Esophagus mucosa (tissue), 1 donor: ENCODE measurements around the gene PON3. TPM values are rescaled to one million over a fixed set of nuclear protein-coding genes. Genes with fewer than 3 reads are reported as not detected.
"Not testable (repeated sequence)": the region's sequence is repeated elsewhere in the genome, so short reads cannot be mapped to it uniquely, and the experiment has no call there.

ENCODE experiments used
- ATAC-seq: fragments of 200-7000 bp; cut with Tn5 transposase; one replicate; pipeline ENCODE4 v1.9.1; 2020
- total RNA-seq: library from RNA; stranded (reverse); gene quantifications from one replicate; pipeline ENCODE4 v1.2.4, GENCODE V29; 2023
- donor health status: DM: yes; HTN: yes; CAD: no.

PON3 gene
- total RNA-seq, 1 donor from 2014 or later = 2.0 TPM

DNA sequence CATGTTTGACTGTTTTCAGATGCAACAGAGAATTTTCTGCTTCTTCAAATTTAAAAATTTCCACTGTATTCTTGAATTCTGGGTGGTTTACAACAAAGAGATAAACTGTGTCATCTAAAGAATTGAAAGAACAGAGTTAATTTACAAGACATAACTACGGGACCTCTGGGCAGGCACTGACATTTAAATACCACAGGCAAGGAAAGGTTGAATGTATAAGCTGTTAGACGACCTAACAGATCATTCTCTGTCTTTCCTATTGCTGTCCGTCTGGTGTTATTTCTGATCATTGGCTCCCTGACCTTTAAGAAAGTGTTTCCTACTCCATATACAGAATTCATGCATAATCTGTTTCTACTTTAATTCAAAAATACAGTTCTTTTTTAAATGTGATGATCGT, 15.5 kb upstream of the PON3 start:
- no peak for ATAC-seq

DNA sequence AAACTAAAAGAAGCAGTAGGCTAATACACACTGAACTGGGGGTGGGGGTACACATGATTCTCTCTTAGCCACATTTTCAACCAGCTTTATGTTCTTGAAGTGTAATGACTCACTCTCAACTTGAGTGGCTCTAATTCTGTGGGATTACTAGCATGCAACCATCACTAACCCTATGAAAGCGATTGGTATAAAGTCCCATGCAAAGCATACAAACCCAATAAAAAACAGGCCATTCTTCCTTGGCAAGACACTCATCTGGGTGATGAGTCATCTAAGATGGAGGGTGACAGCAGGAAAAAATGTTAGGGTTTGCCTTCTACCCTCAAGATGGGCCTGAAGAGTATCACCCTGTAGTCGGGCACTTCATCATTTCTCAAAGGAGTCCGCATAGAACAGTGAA, 14.9 kb upstream of the PON3 start:
- peak; percentile 49 for ATAC-seq

DNA sequence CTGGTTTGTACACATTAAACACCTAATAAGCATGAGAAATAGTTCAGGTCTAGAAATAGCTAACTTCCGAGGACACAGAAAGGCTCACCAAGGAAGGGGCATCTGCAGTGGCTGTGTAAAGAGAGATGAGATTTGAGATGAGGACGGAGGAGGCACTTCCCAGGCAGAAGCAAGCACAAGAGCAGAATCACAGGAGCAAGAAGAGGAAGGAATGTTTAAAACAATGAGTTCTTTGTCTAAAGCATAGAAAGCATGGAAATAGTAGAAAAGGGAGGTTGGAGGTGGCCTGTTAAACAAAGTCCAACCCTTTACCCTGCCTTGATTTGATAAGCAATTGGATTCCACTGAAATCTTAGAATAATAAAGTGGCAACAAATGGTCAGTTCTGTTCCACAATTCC, 11.6 kb upstream of the PON3 start:
- no peak for ATAC-seq

DNA sequence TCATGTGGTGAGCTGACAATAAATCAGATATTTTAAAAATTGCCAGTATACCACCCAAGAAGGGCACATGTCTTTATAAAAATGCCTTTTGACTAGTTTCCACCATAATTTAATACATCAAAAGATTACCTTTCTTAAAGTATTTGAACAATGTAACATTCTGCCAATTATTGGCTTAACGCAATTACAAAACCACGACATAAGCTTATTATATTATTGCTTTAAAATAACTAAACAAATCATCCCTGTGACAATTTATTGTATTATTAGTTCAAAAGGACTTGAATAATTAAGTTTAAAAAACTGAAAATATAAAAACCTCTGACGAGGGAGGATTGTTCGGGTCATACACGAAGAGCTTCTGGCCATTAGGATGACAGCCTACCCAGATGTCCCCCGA, 9.6 kb upstream of the PON3 start:
- ATAC-seq = no peak

DNA sequence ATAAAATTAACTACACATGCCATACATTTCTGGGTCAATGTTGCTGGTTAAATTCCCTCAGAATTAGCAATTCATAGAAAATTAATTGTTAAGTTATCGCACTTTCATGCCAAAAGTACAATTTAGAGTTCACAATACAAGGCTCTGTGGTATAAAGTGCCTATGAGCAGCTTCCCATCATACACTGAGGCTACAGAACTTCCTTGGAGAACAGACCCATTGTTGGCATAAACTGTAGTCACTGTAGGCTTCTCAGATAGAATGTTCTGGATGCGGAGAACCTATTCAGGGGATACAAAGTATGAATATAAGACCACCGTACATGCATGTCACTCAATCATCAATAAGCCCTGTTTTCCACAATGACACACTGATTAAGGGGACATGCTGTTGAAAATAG, 9.0 kb upstream of the PON3 start:
- ATAC-seq = no peak

GRCh38 chr7:95404316-95404865, 8.2 kb upstream of the PON3 start:
- ATAC-seq = no peak

DNA sequence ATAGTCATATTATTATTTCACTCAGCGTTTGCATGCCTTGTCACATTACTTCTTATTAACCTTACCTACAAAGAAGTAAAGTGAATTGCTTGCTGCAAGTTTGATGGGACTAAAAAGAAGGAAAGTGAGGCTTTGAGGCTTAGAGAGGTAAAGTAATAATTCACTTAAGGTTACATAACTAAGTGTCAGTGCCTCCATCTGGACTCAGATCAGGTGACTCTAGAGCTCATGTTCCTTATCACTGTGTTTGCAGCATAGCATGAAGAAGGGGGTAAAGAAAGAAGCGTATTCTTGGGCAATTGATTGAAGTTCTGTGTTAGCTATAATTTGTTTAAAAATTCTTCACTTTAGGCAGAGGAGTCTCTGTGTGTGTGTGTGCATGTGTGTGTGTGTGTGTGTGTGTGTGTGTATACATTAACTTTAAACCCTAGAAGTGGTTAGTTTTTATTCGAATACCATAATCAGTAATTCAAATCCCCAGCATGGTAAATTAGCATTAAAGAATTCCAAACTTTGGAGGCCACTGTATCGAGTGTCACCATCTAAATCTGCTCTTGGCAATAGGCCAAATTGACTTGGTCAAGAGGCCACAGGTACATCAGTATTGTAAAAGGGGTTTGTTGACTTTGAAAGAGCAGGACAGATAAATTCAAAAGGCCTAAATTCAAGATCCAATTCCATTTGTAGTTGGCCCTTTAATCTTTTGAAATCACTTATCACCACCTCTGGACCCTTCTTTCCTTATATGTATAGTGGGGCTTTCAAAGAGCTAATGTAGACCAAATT, 2.2 kb upstream of the PON3 start:
- no peak for ATAC-seq

- ATAC-seq = no peak
Measured at GRCh38 chr7:95397381-95397780, 1.2 kb upstream of the PON3 start.

DNA sequence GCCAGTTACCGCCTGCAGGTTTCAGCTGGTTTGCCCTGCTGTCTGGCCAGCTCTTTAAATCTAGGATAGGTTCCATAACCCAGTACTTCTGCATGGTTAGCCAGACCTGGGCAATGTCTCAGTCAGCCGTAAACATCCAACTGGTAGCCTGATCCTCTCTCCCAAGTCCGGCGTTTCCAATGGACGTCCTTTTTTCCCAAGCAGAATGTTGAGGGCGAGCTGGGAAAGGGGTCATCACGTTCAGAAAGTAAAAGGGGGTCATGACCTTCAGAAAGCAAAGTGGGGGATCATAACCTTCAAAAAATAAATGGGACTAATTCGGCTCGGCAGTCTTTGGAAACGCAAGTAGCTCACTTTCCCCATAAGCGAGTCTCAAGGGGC, 430 bp downstream of the PON3 start:
- ATAC-seq = no peak

DNA sequence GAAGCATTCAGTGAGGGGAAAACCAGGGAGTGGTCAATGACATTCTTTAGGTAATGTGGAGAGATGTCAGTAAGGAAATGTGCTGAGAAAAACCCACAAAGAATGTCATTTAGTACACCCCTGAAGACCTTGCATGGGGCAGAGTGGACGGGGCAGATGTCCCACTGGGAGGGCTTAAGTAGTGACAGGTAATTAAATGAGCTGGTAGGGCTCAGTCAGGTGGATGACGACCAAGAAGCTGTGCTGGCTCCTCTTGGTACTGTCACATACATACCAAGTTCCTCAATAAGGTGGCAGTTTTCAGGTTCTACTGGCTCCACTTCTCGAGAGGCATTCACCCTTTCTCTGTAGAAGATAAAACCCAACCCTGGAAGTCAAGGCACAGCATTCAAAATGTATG, 1.8 kb downstream of the PON3 start:
- no peak for ATAC-seq

DNA sequence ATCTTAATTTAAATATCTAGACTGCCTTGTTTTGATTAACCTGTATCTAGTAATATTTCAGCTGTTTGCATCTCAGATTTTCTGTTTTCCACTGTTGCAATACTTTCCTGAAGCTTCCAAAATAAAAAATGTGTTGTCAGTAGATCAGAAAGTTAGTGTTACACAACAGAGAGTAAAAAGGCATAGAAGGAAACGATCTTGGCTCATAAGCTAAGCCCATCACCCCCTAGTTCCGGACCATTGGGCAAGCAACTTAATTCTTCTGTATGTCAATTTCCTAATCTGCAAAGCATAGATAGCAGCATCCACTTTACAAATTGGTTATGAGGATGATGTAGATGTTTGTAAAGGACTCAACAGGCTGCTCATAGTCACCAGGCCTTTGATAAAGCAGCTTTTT, 4.4 kb downstream of the PON3 start:
- ATAC-seq = no peak

- ATAC-seq = no peak
Measured at GRCh38 chr7:95389516-95389915, 6.7 kb downstream of the PON3 start.

DNA sequence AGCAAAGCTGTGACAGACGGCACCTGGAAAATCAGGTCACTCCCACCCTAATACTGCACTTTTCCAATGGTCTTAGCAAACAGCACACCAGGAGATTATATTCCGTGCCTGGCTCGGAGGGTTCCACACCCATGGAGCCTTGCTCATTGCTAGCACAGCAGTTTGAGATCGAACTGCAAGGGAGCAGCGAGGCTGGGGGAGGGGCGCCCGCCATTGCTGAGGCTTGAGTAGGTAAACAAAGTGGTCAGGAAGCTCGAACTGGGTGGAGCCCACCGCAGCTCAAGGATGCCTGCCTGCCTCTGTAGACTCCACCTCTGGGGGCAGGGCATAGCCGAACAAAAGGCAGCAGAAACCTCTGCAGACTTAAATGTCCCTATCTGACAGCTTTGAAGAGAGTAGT, 16.7 kb downstream of the PON3 start:
- not testable (repeated sequence) for ATAC-seq

- ATAC-seq = no peak
Measured at GRCh38 chr7:95376632-95377400, 19.4 kb downstream of the PON3 start.

DNA sequence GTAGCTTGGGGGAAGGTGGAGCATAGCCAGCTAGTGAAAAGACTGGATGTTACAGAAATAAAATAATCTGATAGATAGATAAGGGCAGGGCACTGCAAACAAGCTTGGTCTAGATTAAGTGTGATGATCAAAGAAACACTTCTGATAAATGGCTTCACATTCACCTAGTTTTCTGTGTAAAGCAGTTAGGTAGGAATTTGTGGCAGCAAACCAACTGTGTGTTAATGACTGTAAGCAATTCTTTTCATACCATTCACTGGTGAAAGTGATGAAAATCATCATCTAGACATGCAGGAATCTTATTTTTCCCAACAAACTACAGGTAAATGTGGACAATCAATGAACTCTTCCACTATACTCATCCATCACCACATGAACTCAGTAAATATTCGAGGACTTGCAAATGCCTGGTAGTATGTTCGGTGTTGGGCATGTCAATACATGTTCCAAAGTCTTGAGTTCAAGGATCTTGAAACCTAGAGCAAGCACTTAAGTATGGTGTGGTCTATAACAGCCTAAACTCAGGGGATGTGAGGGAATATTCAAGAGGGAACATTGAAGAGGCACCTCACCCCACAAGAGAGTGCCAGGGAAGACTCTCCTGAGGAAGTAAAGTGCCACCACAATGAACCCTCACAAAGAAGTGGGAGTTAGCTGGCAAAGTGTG, 20.5 kb downstream of the PON3 start:
- ATAC-seq = no peak

DNA sequence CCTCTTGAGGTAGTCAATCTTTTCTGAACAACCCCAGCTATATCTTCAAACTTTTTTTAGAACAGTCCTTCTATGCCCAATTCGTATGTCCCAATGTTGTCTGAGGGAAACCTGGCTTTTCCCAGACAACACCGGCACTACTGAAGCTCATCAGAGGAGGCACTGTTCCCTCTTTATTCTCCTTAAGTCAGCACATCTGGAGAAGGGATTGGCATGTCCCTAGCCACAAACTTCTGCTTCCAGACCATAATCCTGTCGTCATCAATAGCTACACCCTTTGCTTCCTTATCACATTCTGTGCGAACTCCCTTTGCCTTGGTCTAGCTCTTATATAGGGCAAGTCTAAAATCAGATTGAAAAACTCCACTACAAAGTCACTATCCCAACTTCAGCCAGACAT, 22.9 kb downstream of the PON3 start:
- no peak for ATAC-seq

GRCh38 chr7:95368235-95368634, 27.9 kb downstream of the PON3 start:
- ATAC-seq = peak; percentile 70

DNA sequence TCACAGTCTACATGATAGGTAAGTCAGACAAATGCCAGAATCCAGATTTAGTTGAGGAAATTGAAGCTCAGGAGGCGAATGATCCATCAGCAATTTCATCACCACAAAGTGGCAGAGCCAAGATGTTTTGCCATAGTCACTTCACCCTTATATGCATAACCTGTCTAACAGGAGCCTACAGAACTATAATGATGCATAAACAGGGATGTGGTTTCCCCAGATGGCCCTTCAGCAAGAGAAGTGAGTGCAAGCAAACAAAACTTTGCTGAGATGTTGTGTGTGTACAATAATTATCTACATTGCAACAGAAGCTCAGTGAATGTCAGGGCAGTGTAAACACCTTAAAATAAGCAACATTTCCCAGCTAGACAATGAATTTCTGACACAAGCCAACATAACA, 28.6 kb downstream of the PON3 start:
- ATAC-seq = peak; percentile 96

DNA sequence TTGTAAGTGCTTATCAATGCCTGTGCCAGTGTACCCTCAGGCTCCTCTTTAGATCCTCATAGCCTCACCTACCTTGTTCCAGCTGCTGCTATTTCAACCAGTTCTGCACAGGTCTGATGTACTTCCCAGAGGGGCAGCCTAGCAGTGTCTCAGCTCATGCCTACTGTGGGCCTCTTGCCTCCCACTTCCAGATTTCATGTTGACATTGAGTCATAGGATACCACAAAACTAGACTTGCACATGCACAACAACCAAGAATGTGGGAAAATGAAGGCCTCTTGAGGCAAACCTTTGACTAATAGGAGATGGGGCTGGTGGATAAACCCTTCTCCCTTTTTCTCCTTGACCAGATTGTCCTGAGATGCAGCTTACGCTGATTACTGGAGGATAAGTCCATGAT, 31.0 kb downstream of the PON3 start:
- ATAC-seq = no peak

GRCh38 chr7:95357623-95358022, 38.6 kb downstream of the PON3 start:
- no peak for ATAC-seq

DNA sequence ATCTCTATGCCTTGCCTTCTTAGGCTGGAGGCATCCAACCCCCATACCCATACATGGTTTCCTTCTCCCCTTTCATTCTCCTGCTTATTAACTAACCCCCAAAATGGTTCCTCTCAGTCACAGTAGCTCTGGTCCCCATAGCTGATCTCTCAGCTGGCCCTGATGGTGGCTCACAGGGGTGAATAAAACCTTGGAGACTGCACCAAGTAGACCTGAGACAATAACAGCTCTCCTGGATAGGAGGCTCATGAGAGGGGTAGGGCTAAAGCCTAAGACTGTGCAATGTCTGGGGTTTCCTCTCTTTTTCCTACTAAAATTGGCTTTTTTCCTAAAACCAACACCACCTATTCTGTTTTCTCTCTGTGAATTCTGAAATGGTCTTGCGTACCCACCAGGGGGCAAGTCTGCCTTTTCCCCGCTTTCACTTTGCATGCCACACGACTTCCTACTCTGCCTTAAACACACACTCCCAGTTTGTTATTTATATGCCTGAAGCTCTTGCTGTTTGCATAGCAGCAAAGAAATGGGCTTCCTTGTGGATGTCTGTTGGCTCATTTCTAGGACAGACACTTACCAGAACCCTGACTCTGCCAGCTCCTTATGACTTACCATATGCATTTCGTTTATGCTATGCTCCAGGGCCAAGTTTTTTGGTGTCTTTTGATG, 53.4 kb downstream of the PON3 start:
- no peak for ATAC-seq

DNA sequence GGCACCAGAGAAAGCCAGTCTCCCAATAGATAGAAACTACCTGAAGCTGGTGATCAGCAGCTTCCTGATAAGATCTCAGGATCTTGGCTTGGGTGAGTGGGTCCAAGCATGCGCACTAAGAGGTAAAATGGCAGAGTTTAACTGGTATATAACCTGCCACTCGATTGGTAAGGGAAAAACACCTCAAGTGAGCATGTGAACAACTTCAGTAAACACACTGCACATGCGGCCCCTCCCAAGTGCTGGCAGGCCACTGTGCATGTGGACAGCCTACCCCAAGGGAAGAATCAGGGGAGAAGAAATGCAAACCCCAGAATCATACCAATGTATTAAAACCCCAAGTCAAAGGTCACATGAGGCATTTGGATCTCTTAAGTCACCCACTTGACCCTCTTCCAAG, 54.1 kb downstream of the PON3 start:
- no peak for ATAC-seq

- no peak for ATAC-seq
Measured at GRCh38 chr7:95340491-95340890, 55.7 kb downstream of the PON3 start.
